H7 (cell line): ENCODE data around the gene NANOGP8. TPM values are rescaled to one million over a fixed set of nuclear protein-coding genes. Genes with fewer than 3 reads are reported as not detected.

Experiments
- DNase-seq: peaks from one replicate; pipeline ENCODE4 v3.0.0; 2012
- H3K27me3 ChIP-seq: 2 replicates; pipeline ENCODE4 v1.6.0; 2011; ENCODE audit warnings: mild to moderate bottlenecking, low read length; ENCODE audit not compliant: control insufficient read depth, insufficient read depth
- H3K36me3 ChIP-seq: replicated peaks from 2 replicates; pipeline ENCODE4 v1.5.1; 2011; ENCODE audit warnings: low read length; ENCODE audit not compliant: control insufficient read depth, insufficient read depth
- H3K4me3 ChIP-seq: 2 replicates; pipeline ENCODE4 v1.5.1; 2011; ENCODE audit warnings: low read depth, mild to moderate bottlenecking, control low read depth, low read length, moderate library complexity; ENCODE audit not compliant: insufficient read depth
- total RNA-seq: library from RNA; depleted of rRNA; stranded (reverse); fragments of >200 nt; shearing (Covaris generic); gene quantifications from 2 replicates; pipeline ENCODE4 v1.2.3, GENCODE V29; 2014

The NANOGP8 gene
- total RNA-seq, 1 experiment from 2014 or later: 221 TPM

GRCh38 chr15:35108453-35108852 is 23.4 kb upstream of the NANOGP8 start:
- no peak for DNase-seq

GRCh38 chr15:35107561-35107960 is 22.5 kb upstream of the NANOGP8 start:
- Histone ChIP-seq H3K4me3 (no peak overlapping the region), H3K36me3 (no peaks in the 10 kb centered on the region), H3K27me3 (no peaks in the 10 kb centered on the region)
- no peak for DNase-seq

More at GRCh38 chr15:35108453-35108852, 23.4 kb upstream of the NANOGP8 start:
- Histone ChIP-seq H3K4me3 (no peak overlapping the region), H3K36me3 (no peaks in the 10 kb centered on the region), H3K27me3 (no peaks in the 10 kb centered on the region)

GRCh38 chr15:35107122-35107521 is 22.0 kb upstream of the NANOGP8 start:
- Histone ChIP-seq H3K27me3 (no peaks in the 10 kb centered on the region), H3K4me3 (no peak overlapping the region), H3K36me3 (no peaks in the 10 kb centered on the region)
- DNase-seq: no peak

GRCh38 chr15:35104526-35105147 is 19.5 kb upstream of the NANOGP8 start:
- H3K36me3 ChIP-seq: no peaks in the 10 kb centered on the region
- DNase-seq: no peak
- H3K27me3 ChIP-seq: no peaks in the 10 kb centered on the region
- no peak overlapping the region for H3K4me3 ChIP-seq

GRCh38 chr15:35102186-35102585 is 17.1 kb upstream of the NANOGP8 start:
- H3K36me3 ChIP-seq: no peaks in the 10 kb centered on the region

GRCh38 chr15:35101335-35101734 is 16.2 kb upstream of the NANOGP8 start:
- Histone ChIP-seq H3K27me3 (no peaks in the 10 kb centered on the region), H3K36me3 (no peaks in the 10 kb centered on the region), H3K4me3 (no peak overlapping the region)
- no peak for DNase-seq

More at GRCh38 chr15:35102186-35102585, 17.1 kb upstream of the NANOGP8 start:
- no peaks in the 10 kb centered on the region for H3K27me3 ChIP-seq
- no peak for DNase-seq
- no peak overlapping the region for H3K4me3 ChIP-seq

- H3K27me3 ChIP-seq: no peaks in the 10 kb centered on the region
- H3K36me3 ChIP-seq: no peaks in the 10 kb centered on the region
- no peak for DNase-seq
- H3K4me3 ChIP-seq: no peak overlapping the region
Measured at GRCh38 chr15:35098737-35099136, 13.6 kb upstream of the NANOGP8 start.

GRCh38 chr15:35095941-35096340 is 10.8 kb upstream of the NANOGP8 start:
- DNase-seq: no peak
- Histone ChIP-seq H3K27me3 (no peaks in the 10 kb centered on the region), H3K36me3 (no peaks in the 10 kb centered on the region), H3K4me3 (no peak overlapping the region)

GRCh38 chr15:35092846-35093245 is 7.8 kb upstream of the NANOGP8 start:
- Histone ChIP-seq H3K4me3 (no peak overlapping the region), H3K27me3 (no peaks in the 10 kb centered on the region), H3K36me3 (no peaks in the 10 kb centered on the region)
- no peak for DNase-seq

- no peak for DNase-seq
- H3K27me3 ChIP-seq: no peaks in the 10 kb centered on the region
- no peak overlapping the region for H3K4me3 ChIP-seq
- no peaks in the 10 kb centered on the region for H3K36me3 ChIP-seq
Measured at GRCh38 chr15:35092311-35092710, 7.2 kb upstream of the NANOGP8 start.

GRCh38 chr15:35090104-35090807 is 5.2 kb upstream of the NANOGP8 start:
- Histone ChIP-seq H3K27me3 (no peaks in the 10 kb centered on the region), H3K36me3 (no peaks in the 10 kb centered on the region), H3K4me3 (no peak overlapping the region)
- DNase-seq: no peak

GRCh38 chr15:35089551-35089950 is 4.5 kb upstream of the NANOGP8 start:
- no peak for DNase-seq

GRCh38 chr15:35088329-35088728 is 3.2 kb upstream of the NANOGP8 start:
- DNase-seq: no peak
- Histone ChIP-seq H3K27me3 (no peaks in the 10 kb centered on the region), H3K36me3 (no peaks in the 10 kb centered on the region), H3K4me3 (no peak overlapping the region)

More at GRCh38 chr15:35089551-35089950, 4.5 kb upstream of the NANOGP8 start:
- no peaks in the 10 kb centered on the region for H3K36me3 ChIP-seq
- no peak overlapping the region for H3K4me3 ChIP-seq
- H3K27me3 ChIP-seq: no peaks in the 10 kb centered on the region

- Histone ChIP-seq H3K36me3 (no peaks in the 10 kb centered on the region), H3K27me3 (no peaks in the 10 kb centered on the region), H3K4me3 (no peak overlapping the region)
- DNase-seq: no peak
Measured at GRCh38 chr15:35087759-35088158, 2.7 kb upstream of the NANOGP8 start.
